HFFc6 (cell line): ENCODE measurements around the gene RPA4. TPM values are rescaled to one million over a fixed set of nuclear protein-coding genes. Genes with fewer than 3 reads are reported as not detected.
A peak's percentile ranks its signal among the peaks of the same experiment; 100 is the strongest.

ENCODE experiments used
- DNase-seq: peaks from one replicate; pipeline ENCODE4 v3.0.0-alpha.2; 2018
- H3K27ac Mint-ChIP-seq: 2 replicates; pipeline ENCODE4 v1.8.0; 2020; ENCODE audit warnings: mild to moderate bottlenecking, mixed read lengths
- H3K27me3 Mint-ChIP-seq: 2 replicates; pipeline ENCODE4 v1.8.0; 2021; ENCODE audit warnings: mild to moderate bottlenecking, moderate library complexity, mixed read lengths; ENCODE audit not compliant: insufficient read depth
- H3K36me3 Mint-ChIP-seq: 2 replicates; pipeline ENCODE4 v1.8.0; 2021; ENCODE audit warnings: low read depth, mixed read lengths
- H3K4me1 Mint-ChIP-seq: 2 replicates; pipeline ENCODE4 v1.8.0; 2020; ENCODE audit warnings: low read depth, mixed read lengths
- H3K4me3 Mint-ChIP-seq: 2 replicates; pipeline ENCODE4 v1.8.0; 2020; ENCODE audit warnings: mild to moderate bottlenecking, moderate library complexity, mixed read lengths
- H3K9me3 Mint-ChIP-seq: 2 replicates; pipeline ENCODE4 v1.8.0; 2020; ENCODE audit warnings: mild to moderate bottlenecking, mixed read lengths
- CTCF ChIP-seq: fragments of 200-600 bp; sonication (generic); IDR thresholded peaks from 2 replicates; pipeline ENCODE4 v1.5.0; 2021; ENCODE audit warnings: antibody characterized with exemption, mild to moderate bottlenecking
- long read RNA-seq: library from polyadenylated mRNA; unstranded; transcript quantifications from one replicate; pipeline ENCODE4 v2.0.0, GENCODE V29; 2019
- total RNA-seq, 6 experiments: library from RNA; stranded (reverse); fragmentation: NEBNext Ultra II Directional; extraction: Animal tissue kit (Norgen Biotek cat#: 25700); gene quantifications; 2 replicates in 1 of 6; 3 replicates in 5 of 6; pipeline ENCODE4 v1.2.3, GENCODE V29; 2021

The RPA4 gene
- under 1 TPM in 5 of 6 experiments, not detected in 1; 0.13 to 0.43 (median 0.17) TPM for total RNA-seq
- long read RNA-seq: 0 reads

- H3K27ac Mint-ChIP-seq: no peak within 1 kb of the TSS
- no peak within 1 kb of the TSS for H3K4me3 Mint-ChIP-seq
- no peaks in the 10 kb centered on the region for H3K27me3 Mint-ChIP-seq
- no peaks in the 10 kb centered on the region for H3K36me3 Mint-ChIP-seq
- DNase-seq: no peak
- H3K9me3 Mint-ChIP-seq: no peaks in the 10 kb centered on the region
- no peak for TF ChIP-seq CTCF
- no peaks in the 10 kb centered on the region for H3K4me1 Mint-ChIP-seq
Measured at GRCh38 chrX:96883608-96884007, at the start of gene RPA4. TSS of gene RPA4 (plus strand) at chrX:96883908. CDS start at chrX:96884311, 403 bp downstream.

GRCh38 chrX:96834137-96834536 is 49.6 kb upstream of the RPA4 start:
- H3K4me1 Mint-ChIP-seq: peaks cover 13% of the 10 kb centered on the region
- no peaks in the 10 kb centered on the region for H3K27me3 Mint-ChIP-seq
- TF ChIP-seq CTCF: no peak
- DNase-seq: no peak
- no peak overlapping the region for H3K27ac Mint-ChIP-seq
- H3K4me3 Mint-ChIP-seq: no peak overlapping the region
- no peaks in the 10 kb centered on the region for H3K36me3 Mint-ChIP-seq
- H3K9me3 Mint-ChIP-seq: no peaks in the 10 kb centered on the region

- H3K9me3 Mint-ChIP-seq: no peaks in the 10 kb centered on the region
- H3K27me3 Mint-ChIP-seq: no peaks in the 10 kb centered on the region
- no peak for TF ChIP-seq CTCF
- peaks cover 13% of the 10 kb centered on the region for H3K4me1 Mint-ChIP-seq
- no peak for DNase-seq
- no peaks in the 10 kb centered on the region for H3K36me3 Mint-ChIP-seq
- no peak overlapping the region for H3K27ac Mint-ChIP-seq
- H3K4me3 Mint-ChIP-seq: no peak overlapping the region
Measured at GRCh38 chrX:96835660-96836289, 47.9 kb upstream of the RPA4 start.

- peaks cover 13% of the 10 kb centered on the region for H3K4me1 Mint-ChIP-seq
- H3K27ac Mint-ChIP-seq: no peak overlapping the region
- DNase-seq: peak; percentile 12
- no peaks in the 10 kb centered on the region for H3K9me3 Mint-ChIP-seq
- H3K27me3 Mint-ChIP-seq: no peaks in the 10 kb centered on the region
- H3K36me3 Mint-ChIP-seq: no peaks in the 10 kb centered on the region
- no peak overlapping the region for H3K4me3 Mint-ChIP-seq
- TF ChIP-seq CTCF: no peak
Measured at GRCh38 chrX:96837808-96838207, 45.9 kb upstream of the RPA4 start.

- DNase-seq: no peak
- Mint-ChIP-seq H3K27me3 (no peaks in the 10 kb centered on the region; the same call in 1 of the 2 replicates), H3K27ac (no peak overlapping the region), H3K36me3 (no peaks in the 10 kb centered on the region), H3K4me1 (peaks cover 13% of the 10 kb centered on the region), H3K4me3 (no peak overlapping the region), H3K9me3 (no peaks in the 10 kb centered on the region)
- TF ChIP-seq CTCF: no peak
Measured at GRCh38 chrX:96838537-96838936, 45.2 kb upstream of the RPA4 start.
